ENCODE results near the gene CUL2.
"Not testable (repeated sequence)": the region's sequence is repeated elsewhere in the genome, so short reads cannot be mapped to it uniquely, and the experiment has no call there.

The CUL2 gene

DNA sequence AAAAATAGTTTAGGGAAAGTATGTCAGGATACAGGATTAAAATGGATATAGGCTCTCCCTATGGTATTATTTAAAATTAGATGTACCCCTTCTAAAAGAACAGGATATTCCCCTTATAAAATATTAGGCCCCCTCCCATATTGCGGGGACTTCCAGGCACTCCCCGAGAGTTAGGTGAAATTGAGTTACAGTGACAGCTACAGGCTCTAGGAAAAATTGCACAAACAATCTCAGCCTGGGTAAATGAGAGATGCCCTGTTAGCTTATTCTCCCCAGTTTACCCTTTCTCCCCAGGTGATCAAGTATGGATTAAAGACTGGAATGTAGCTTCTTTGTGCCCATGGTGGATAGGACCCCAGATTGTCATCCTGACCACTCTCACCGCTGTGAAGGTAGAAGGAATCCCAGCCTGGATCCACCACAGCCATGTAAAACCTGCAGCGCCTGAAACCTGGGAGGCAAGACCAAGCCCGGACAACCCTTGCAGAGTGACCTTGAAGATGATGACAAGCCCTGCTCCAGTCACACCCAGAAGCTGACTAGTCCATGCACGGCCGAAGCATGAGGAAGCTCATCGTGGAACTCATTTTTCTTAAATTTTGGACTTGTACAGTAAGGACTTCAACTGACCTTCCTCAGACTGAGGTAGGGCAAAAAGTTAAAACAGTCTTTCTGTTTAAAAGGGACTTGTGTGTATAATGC, 115.6 kb downstream of the CUL2 start:
- DNase-seq, result not testable (repeated sequence)

DNA sequence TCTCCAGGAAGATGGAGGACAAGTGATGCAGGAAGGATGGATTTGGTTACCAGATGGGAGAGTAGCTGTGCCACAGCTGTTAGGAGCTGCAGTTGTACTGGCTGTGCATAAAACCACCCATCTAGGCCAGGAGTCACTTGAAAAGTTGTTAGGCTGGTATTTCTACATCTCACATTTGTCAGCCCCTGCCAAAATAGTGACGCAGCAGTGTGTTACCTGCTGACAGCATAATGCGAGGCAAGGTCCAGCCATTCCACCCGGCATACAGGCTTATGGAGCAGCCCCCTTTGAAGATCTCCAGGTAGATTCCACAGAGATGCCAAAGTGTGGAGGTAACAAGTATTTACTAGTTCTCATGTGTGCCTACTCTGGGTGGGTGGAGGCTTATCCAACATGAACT, 116.4 kb downstream of the CUL2 start:
- not testable (repeated sequence) for DNase-seq

DNA sequence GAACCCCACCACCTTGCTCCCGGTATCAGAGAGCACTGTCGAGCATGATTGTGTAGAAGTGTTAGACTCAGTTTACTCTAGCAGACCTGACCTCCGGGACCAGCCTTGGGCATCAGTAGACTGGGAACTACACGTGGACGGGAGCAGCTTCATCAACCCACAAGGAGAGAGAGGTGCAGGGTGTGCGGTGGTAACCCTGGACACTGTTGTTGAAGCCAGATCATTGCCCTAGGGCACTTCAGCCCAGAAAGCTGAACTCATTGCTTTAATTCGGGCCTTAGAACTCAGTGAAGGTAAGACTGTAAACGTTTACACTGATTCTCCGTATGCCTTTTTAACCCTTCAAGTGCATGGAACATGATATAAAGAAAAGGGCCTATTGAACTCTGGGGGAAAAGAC, 117.0 kb downstream of the CUL2 start:
- DNase-seq, result not testable (repeated sequence)

DNA sequence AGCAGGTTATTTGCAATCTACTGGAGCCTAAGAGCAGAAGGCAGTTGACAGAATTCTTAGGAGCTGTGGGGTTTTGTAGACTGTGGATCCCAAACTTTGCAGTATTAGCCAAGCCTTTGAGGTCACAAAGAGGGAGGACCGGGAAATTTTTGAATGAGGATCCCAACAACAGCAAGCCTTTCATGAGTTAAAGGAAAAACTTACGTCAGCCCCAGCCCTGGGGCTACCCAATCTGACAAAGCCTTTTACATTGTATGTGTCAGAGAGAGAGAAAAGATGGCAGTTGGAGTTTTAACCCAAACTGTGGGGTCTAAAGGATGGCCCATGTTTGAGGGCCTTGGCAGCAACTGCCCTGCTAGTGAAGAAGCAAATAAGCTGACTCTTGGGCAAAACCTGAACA, 117.5 kb downstream of the CUL2 start:
- not testable (repeated sequence) for DNase-seq

DNA sequence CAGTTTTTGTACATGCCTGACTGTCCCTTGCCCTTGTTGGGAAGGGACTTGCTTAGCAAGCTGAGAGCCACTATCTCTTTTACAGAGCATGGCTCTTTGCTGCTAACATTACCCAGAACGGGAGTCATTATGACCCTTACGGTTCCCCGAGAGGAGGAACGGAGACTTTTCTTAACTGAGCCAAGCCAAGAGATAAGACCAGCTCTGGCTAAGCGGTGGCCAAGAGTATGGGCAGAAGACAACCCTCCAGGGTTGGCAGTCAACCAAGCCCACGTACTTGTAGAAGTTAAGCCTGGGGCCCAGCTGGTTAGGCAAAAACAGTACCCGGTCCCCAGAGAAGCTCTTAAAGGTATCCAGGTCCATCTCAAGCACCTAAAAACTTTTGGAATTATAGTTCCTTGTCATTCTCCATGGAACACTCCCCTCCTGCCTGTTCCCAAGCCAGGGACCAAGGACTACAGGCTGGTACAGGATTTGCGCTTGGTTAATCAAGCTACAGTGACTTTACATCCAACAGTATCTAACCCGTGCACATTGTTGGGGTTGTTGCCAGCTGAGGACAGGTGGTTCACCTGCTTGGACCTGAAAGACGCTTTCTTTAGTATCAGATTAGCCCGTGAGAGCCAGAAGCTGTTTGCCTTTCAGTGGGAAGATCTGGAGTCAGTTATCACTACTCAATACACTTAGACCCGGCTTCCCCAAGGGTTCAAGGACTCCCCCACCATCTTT, 118.4 kb downstream of the CUL2 start:
- DNase-seq, result not testable (repeated sequence)

DNA sequence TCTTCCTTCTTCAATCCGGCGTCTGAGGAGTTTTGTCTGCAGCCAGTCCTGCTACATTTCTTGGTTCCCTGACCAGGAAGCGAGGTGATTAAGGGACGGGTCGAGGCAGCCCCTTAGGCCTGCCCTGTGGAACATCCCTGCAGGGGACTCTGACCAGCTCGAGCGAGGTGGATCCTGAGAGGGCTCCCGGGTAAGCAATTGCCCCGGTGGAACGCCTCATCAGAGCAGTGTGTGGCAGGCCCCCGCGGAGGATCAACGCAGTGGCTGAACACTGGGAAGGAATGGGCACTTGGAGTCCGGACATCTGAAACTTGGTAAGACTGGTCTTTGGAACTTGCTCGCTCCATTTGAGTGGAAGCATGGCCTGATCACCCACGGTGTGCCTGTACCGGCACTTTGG, 121.0 kb downstream of the CUL2 start:
- DNase-seq, result no peak

DNA sequence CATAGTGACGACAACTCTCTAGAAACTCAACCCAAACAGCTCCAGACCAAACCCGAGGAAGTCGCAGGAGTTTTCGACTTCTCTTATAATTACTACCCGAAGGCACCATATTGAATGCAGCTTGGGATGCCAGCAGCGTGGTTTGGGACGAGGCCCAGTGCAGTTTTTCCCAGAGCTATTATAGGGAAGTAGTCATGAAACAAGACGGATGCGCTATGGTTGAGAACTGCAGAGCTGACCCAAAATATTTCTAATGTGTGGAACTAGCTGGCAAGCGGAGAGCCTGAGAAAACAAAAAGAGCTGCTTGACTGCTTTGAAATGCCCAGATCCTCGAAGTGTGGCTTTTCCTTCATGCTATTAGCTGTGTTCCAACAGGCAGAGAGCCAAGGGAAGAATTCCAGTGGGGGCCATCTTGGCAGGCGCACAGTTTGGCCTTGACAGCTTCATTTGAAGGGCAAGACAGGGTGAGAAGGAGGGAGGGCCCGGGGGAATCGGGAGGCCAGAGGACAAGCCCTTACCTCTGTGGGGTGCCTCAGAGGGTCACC, 122.7 kb downstream of the CUL2 start:
- DNase-seq, result no peak

DNA sequence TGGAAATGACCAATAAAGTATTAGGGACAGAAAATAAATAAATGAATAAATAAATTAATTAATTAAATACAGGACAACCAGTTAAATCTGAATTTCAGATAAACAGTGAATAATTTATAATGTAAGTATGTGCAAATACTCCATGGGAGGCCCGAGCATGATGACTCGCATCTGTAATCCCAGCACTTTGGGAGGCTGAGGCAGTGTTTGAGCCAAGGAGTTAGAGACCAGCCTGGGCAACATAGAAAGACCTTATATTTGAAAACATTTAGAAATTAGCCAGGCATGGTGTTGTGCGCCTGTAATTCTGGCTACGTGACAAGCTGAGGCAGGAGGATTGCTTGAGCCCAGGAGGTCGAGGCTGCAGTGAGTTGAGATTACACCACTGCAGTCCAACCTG, 123.7 kb downstream of the CUL2 start:
- no peak for DNase-seq

DNA sequence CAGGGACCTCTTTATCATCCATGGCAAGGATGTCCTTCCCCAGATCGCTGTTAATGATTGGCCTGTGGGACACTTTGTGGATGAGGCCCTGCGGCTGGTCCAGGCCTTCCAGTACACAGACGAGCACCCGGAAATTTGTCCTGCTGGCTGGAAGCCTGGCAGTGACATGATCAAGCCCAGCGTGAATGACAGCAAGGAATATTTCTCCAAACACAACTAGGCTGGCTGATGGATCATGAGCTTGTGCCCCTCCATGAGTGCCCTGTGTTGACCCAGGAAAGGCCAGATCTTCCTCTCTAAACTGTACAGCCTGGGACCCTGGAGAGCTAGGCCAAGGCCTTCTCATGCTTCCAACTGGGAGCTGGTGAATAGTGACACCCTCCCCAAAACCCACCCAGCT, 124.1 kb downstream of the CUL2 start:
- DNase-seq, result no peak

DNA sequence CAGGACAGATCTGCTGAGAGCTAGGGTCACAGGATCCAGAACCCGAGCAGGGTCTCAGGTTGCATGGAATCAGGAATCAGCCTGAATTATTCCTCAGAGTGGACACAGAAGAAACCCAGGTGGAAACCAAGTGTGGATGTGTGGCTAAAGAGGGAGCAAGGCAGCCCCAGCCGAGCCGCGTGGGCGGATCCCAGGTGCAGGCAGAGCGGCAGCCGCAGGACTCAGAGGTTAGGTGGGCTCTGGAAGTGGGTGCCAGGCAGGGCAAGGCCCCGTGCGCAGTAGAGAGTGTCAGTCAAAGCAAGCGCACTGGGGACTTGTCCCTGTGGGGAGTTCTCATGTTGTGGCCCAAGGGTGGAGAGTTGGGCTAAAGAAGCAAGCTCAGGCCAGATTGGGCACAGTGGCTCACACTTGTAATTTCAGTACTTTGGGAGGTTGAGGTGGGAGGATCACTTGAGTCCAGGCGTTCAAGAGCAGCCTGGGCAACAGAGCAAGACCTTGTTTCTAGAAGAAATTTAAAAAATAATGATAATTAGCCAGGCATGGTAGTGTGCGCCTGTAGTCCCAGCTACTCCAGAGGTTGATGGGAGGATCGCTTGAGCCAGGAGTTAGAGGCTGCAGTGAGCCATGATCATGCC, 125.9 kb downstream of the CUL2 start:
- no peak for DNase-seq

DNA sequence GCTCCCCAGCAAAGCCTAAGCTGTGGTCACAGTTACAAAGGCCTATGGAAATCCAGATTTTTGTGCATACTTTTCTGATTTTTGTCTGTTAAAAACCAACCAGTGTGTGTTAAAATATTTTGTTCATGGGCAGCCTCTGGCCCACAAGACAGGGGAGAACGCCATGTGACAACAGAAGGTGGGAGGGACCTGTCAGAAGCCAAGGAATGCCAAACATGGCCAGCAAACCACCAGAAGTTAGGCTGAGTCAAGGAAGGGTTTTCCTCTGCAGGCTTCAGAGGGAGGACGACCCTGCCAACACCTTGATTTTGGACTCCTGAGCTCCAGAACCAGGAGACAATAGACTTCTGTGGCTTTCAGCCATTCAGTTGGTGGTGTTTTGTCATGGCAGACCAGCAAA, 127.3 kb downstream of the CUL2 start:
- DNase-seq, result no peak

DNA sequence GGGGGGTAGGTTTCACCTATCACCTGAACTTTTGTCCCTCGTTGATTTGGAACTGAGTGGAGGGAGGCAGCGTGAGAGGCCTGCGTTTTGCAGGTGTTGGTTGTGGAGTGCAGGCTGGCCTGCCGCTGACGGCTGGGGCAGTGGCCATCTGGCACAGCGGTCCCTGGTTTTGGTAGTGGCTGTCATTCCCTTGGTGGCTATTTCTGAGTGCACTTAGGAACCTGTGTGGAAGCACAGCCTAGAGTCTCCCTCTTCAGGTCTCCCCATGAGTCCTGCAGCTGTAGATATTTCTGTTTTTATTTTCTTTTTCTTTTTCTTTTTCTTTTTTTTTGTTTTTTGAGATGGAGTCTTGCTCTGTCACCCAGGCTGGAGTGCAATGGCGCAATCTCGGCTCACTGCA, 129.2 kb downstream of the CUL2 start:
- DNase-seq, result peak in 1 of 2 experiments; percentile 10

DNA sequence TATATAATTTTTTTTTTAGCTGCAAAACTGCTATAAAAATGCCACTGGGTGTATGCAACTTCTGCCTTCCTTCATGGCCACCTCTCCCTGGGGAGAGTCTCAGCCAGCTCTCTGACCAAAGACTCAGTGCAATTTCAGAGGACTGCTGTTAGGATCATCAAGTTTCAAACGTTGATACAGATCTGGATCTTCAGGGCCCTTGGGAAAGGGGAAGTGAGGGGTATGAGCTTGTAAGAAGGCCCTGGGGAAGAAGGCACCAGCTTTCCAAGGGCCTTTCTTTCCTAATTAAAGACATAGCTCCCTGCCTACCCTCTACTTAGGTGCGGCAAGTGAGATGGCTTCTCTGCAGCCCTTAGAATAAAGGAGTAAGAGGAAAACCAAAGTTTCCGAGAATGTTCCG, 130.4 kb downstream of the CUL2 start:
- DNase-seq, result no peak

DNA sequence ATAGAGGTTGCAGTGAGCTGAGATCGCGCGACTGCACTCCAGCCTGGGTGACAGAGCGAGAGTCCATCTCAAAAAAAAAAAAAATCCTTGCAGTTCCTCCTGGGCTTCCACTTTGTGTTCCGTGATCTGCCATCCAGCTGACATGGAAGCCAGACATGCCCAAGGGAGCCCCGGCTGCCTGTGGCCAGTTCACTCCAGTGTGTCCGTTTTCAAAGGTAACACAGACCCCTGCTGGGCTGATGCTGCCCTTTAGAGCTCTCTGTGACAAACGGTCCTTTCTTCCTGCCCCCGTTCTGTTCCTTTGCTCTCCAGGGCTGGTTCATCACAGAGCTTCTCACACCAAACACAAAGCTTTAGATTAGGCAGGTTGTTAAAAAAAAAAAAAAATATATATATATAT, 130.8 kb downstream of the CUL2 start:
- DNase-seq, result no peak

Measured in SW 1271 (cell line).